ENCODE data around the gene DHRS7C. TPM values are rescaled to one million over a fixed set of nuclear protein-coding genes. Genes with fewer than 3 reads are reported as not detected.

The DHRS7C gene
- polyA plus RNA-seq, 3 donors = not detected

DNA sequence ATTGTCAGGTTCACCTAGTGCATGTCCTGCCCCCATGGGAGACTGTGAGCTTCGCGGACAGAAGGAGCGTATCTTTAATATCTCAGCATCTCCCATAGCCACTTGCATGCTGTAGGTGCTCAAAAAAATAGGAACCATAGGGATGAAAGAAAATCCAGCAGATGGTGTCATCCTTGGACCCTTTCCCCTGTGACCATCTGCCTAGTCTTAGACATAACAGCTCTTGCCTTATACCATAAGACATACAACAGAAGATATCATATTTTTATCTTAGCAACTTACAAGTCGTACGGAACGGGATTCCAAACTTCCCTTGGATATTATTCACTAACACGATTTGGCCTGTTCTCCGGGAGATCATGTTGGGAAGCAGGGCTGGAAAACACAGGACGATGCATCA is 14.5 kb downstream of the DHRS7C start:
- Mint-ChIP-seq H3K36me3 (no peaks in the 10 kb centered on the region), H3K27ac (no peak overlapping the region), H3K9me3 (peaks cover 0 to 6% (median 0%) of the 10 kb centered on the region in 7 donors), H3K27me3 (ENCODE audit: low read depth in 3 of 3) (peaks cover 2 to 5% (median 3%) of the 10 kb centered on the region in 3 donors), H3K4me1 (no peaks in the 10 kb centered on the region), H3K4me3 (no peak overlapping the region)
- no peaks in the 10 kb centered on the region for H3K79me2 ChIP-seq (ENCODE audit: insufficient read depth, low read length)
- TF ChIP-seq, protein P1, sequence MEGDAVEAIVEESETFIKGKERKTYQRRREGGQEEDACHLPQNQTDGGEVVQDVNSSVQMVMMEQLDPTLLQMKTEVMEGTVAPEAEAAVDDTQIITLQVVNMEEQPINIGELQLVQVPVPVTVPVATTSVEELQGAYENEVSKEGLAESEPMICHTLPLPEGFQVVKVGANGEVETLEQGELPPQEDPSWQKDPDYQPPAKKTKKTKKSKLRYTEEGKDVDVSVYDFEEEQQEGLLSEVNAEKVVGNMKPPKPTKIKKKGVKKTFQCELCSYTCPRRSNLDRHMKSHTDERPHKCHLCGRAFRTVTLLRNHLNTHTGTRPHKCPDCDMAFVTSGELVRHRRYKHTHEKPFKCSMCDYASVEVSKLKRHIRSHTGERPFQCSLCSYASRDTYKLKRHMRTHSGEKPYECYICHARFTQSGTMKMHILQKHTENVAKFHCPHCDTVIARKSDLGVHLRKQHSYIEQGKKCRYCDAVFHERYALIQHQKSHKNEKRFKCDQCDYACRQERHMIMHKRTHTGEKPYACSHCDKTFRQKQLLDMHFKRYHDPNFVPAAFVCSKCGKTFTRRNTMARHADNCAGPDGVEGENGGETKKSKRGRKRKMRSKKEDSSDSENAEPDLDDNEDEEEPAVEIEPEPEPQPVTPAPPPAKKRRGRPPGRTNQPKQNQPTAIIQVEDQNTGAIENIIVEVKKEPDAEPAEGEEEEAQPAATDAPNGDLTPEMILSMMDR (IDR thresholded peaks at IDR 0.05) = no peak
- no peaks in the 10 kb centered on the region for H3K36me3 ChIP-seq (replicated peaks in 1 of 2; ENCODE audit: control insufficient read depth in 1 of 2, insufficient read depth in 2 of 2, low read length in 2 of 2)
- H3K4me2 ChIP-seq (replicated peaks; ENCODE audit: extremely low read depth, low read length, poor library complexity, severe bottlenecking) = no peak overlapping the region
- no peaks in the 10 kb centered on the region for H3K9me3 ChIP-seq (replicated peaks in 1 of 2; ENCODE audit: control insufficient read depth in 1 of 2, insufficient read depth in 1 of 2, low read length in 2 of 2)
- H3K9ac ChIP-seq (ENCODE audit: insufficient read depth, low read length, poor library complexity, severe bottlenecking) = no peak overlapping the region
- H3K27me3 ChIP-seq (ENCODE audit: control insufficient read depth in 2 of 2, insufficient read depth in 2 of 2, low read length in 2 of 2) = no peaks in the 10 kb centered on the region
- no peak overlapping the region for H2AFZ ChIP-seq (ENCODE audit: insufficient read depth, low read depth, low read length, poor library complexity, severe bottlenecking)
- H3K4me1 ChIP-seq (ENCODE audit: control insufficient read depth in 1 of 2, insufficient read depth in 2 of 2, low read length in 2 of 2) = no peaks in the 10 kb centered on the region
- intact Hi-C loops (cut with micrococcal nuclease) = no loop called here
- no peak overlapping the region for H3K4me3 ChIP-seq (replicated peaks in 1 of 3; ENCODE audit: low read depth in 2 of 3, low read length in 3 of 3)
- DNase-seq = no peak
- no peak overlapping the region for H3K27ac ChIP-seq (ENCODE audit: low read depth in 1 of 2, low read length in 2 of 2)
- H4K20me1 ChIP-seq (ENCODE audit: insufficient read depth, low read length) = no peaks in the 10 kb centered on the region
- 94% methylated on average over 6 of the region's 9 CpGs for WGBS (ENCODE audit: insufficient coverage)

DNA sequence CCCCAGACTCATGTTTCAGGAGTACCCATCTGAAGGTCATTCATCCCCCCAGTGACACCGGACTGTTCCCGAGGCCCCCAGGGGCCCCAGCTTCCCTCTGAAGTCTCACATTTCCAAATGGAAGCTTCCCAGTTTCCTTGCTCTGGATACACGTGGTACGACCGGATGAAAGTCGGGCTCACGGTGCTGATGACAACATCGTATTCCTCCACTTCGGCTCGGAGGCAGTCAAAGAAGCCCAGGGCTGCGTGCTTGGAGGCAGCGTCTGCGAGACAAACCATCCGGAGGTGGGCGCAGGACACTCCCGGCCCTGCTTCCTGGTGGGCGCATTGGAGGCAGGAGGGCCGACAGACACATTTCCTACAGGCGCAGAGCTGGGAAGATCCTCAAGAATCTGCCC is 18.7 kb downstream of the DHRS7C start:
- Mint-ChIP-seq H3K9me3 (peaks cover 0 to 6% (median 0%) of the 10 kb centered on the region in 7 donors), H3K36me3 (no peaks in the 10 kb centered on the region), H3K4me1 (no peaks in the 10 kb centered on the region), H3K27me3 (ENCODE audit: low read depth in 3 of 3) (peaks cover 1 to 6% (median 2%) of the 10 kb centered on the region in 3 donors), H3K27ac (no peak overlapping the region), H3K4me3 (no peak overlapping the region)
- Histone ChIP-seq H2AFZ (ENCODE audit: insufficient read depth, low read depth, low read length, poor library complexity, severe bottlenecking) (no peak overlapping the region), H3K79me2 (ENCODE audit: insufficient read depth, low read length) (no peaks in the 10 kb centered on the region), H3K27me3 (ENCODE audit: control insufficient read depth in 2 of 2, insufficient read depth in 2 of 2, low read length in 2 of 2) (no peaks in the 10 kb centered on the region), H3K4me3 (replicated peaks in 1 of 3; ENCODE audit: low read depth in 2 of 3, low read length in 3 of 3) (no peak overlapping the region), H3K9me3 (replicated peaks in 1 of 2; ENCODE audit: control insufficient read depth in 1 of 2, insufficient read depth in 1 of 2, low read length in 2 of 2) (no peaks in the 10 kb centered on the region), H4K20me1 (ENCODE audit: insufficient read depth, low read length) (no peaks in the 10 kb centered on the region), H3K9ac (ENCODE audit: insufficient read depth, low read length, poor library complexity, severe bottlenecking) (no peak overlapping the region), H3K36me3 (replicated peaks in 1 of 2; ENCODE audit: control insufficient read depth in 1 of 2, insufficient read depth in 2 of 2, low read length in 2 of 2) (no peaks in the 10 kb centered on the region), H3K27ac (ENCODE audit: low read depth in 1 of 2, low read length in 2 of 2) (no peak overlapping the region), H3K4me1 (ENCODE audit: control insufficient read depth in 1 of 2, insufficient read depth in 2 of 2, low read length in 2 of 2) (no peaks in the 10 kb centered on the region), H3K4me2 (replicated peaks; ENCODE audit: extremely low read depth, low read length, poor library complexity, severe bottlenecking) (no peak overlapping the region)
- TF ChIP-seq, protein P1 (IDR thresholded peaks at IDR 0.05) = no peak
- WGBS (ENCODE audit: insufficient coverage) = 90% methylated on average over 18 of the region's 19 CpGs
- no peak for DNase-seq
- intact Hi-C loops (cut with micrococcal nuclease) = no loop called here

Data from CD14-positive monocyte (primary cell).